HEK293 (cell line): ENCODE measurements around the gene GCFC2.
A peak's percentile ranks its signal among the peaks of the same experiment; 100 is the strongest.

Experiments
- CTCF ChIA-PET: fragments of 350-600 bp; formaldehyde crosslinking; extraction: SDS; loops from one replicate; lab custom pipeline; 2021; ENCODE audit warnings: antibody characterized with exemption; lab: Yijun Ruan, JAX
- POLR2A ChIA-PET: fragments of 300-600 bp; formaldehyde crosslinking; extraction: SDS; loops from one replicate; lab custom pipeline; 2020; ENCODE audit warnings: antibody characterized with exemption, inconsistent platforms; lab: Yijun Ruan, JAX
- H3K27ac ChIP-seq: fragments of 200-500 bp; sonication (Bioruptor generic); 2 replicates; pipeline ENCODE4 v1.5.1; 2014; ENCODE audit warnings: low read depth, low read length, control low read depth, inconsistent platforms; ENCODE audit errors: extremely low read depth
- H3K36me3 ChIP-seq, 2 experiments: fragments of 200-500 bp in 1 of 2; sonication (Bioruptor generic) in 1 of 2; 1 replicate in 1 of 2; 2 replicates in 1 of 2; pipeline ENCODE4 v1.5.1; 2014 to 2017; ENCODE audit warnings: inconsistent platforms in 2 of 2, low read length in 2 of 2; ENCODE audit not compliant: control insufficient read depth in 2 of 2, insufficient read depth in 1 of 2
- H3K4me1 ChIP-seq: fragments of 200-500 bp; sonication (Bioruptor generic); 2 replicates; pipeline ENCODE4 v1.5.1; 2014; ENCODE audit warnings: mild to moderate bottlenecking, low read length, inconsistent platforms; ENCODE audit not compliant: control insufficient read depth, insufficient read depth
- H3K4me3 ChIP-seq: 2 replicates; pipeline ENCODE4 v1.5.1; 2011; ENCODE audit warnings: low read depth, mild to moderate bottlenecking, control low read depth, low read length, moderate library complexity
- H3K9me3 ChIP-seq: fragments of 200-500 bp; sonication (Bioruptor generic); 2 replicates; pipeline ENCODE4 v1.5.1; 2014; ENCODE audit warnings: low read depth, low read length, inconsistent platforms; ENCODE audit not compliant: control insufficient read depth, insufficient read depth
- KLF8 ChIP-seq: fragments of 450-650 bp; formaldehyde crosslinking; IDR thresholded peaks from 2 replicates; pipeline ENCODE4 v1.5.1; 2016; ENCODE audit warnings: missing biosample characterization, missing genetic modification characterization
- OSR2 ChIP-seq: fragments of 450-650 bp; formaldehyde crosslinking; IDR thresholded peaks from 2 replicates; pipeline ENCODE4 v1.5.1; 2016; ENCODE audit warnings: missing biosample characterization, missing genetic modification characterization
- PRDM1 ChIP-seq: fragments of 450-650 bp; formaldehyde crosslinking; IDR thresholded peaks from 2 replicates; pipeline ENCODE4; 2016; ENCODE audit warnings: missing biosample characterization, missing genetic modification characterization
- PRDM2 ChIP-seq: fragments of 450-650 bp; formaldehyde crosslinking; IDR thresholded peaks from 2 replicates; pipeline ENCODE4 v1.5.1; 2016; ENCODE audit warnings: missing biosample characterization, missing genetic modification characterization, borderline replicate concordance
- PRDM6 ChIP-seq: fragments of 450-650 bp; formaldehyde crosslinking; IDR thresholded peaks from 2 replicates; pipeline ENCODE4 v1.5.1; 2017; ENCODE audit warnings: missing biosample characterization, missing genetic modification characterization
- TRIM28 ChIP-seq: IDR thresholded peaks from 2 replicates; pipeline ENCODE4 v1.6.1; 2011; ENCODE audit warnings: low read length, control low read depth, borderline replicate concordance
- YY2 ChIP-seq: fragments of 450-650 bp; formaldehyde crosslinking; IDR thresholded peaks from 2 replicates; pipeline ENCODE4 v1.5.1; 2016; ENCODE audit warnings: missing biosample characterization, missing genetic modification characterization
- ZBTB10 ChIP-seq: fragments of 450-650 bp; formaldehyde crosslinking; IDR thresholded peaks from 2 replicates; pipeline ENCODE4 v1.5.1; 2016; ENCODE audit warnings: missing biosample characterization, missing genetic modification characterization
- ZBTB8A ChIP-seq: fragments of 450-650 bp; formaldehyde crosslinking; IDR thresholded peaks from 2 replicates; pipeline ENCODE4 v1.5.1; 2016; ENCODE audit warnings: missing biosample characterization, missing genetic modification characterization
- ZFP41 ChIP-seq: fragments of 450-650 bp; formaldehyde crosslinking; IDR thresholded peaks from 2 replicates; pipeline ENCODE4 v1.5.1; 2016; ENCODE audit warnings: missing biosample characterization, missing genetic modification characterization, borderline replicate concordance
- ZNF140 ChIP-seq: fragments of 450-650 bp; formaldehyde crosslinking; IDR thresholded peaks from 2 replicates; pipeline ENCODE4 v1.5.1; 2016; ENCODE audit warnings: missing biosample characterization, missing genetic modification characterization
- ZNF148 ChIP-seq: fragments of 450-650 bp; formaldehyde crosslinking; IDR thresholded peaks from 2 replicates; pipeline ENCODE4 v1.5.0; 2017; ENCODE audit warnings: missing biosample characterization, missing genetic modification characterization, borderline replicate concordance
- ZNF16 ChIP-seq: fragments of 450-650 bp; formaldehyde crosslinking; IDR thresholded peaks from 2 replicates; pipeline ENCODE4 v1.5.1; 2016; ENCODE audit warnings: low read depth, missing biosample characterization, missing genetic modification characterization
- ZNF239 ChIP-seq: fragments of 450-650 bp; formaldehyde crosslinking; IDR thresholded peaks from 2 replicates; pipeline ENCODE4 v1.5.1; 2016; ENCODE audit warnings: missing biosample characterization, missing genetic modification characterization
- ZNF350 ChIP-seq: fragments of 450-650 bp; formaldehyde crosslinking; IDR thresholded peaks from 2 replicates; pipeline ENCODE4 v1.5.0; 2017; ENCODE audit warnings: missing biosample characterization, mild to moderate bottlenecking, missing genetic modification characterization
- ZNF426 ChIP-seq: fragments of 450-650 bp; formaldehyde crosslinking; IDR thresholded peaks from 2 replicates; pipeline ENCODE4 v1.5.1; 2017; ENCODE audit warnings: missing biosample characterization, missing genetic modification characterization, mild to moderate bottlenecking, inconsistent platforms, moderate library complexity
- ZNF530 ChIP-seq: fragments of 450-650 bp; formaldehyde crosslinking; IDR thresholded peaks from 2 replicates; pipeline ENCODE4 v1.5.1; 2016; ENCODE audit warnings: low read depth, missing biosample characterization, missing genetic modification characterization
- ZNF544 ChIP-seq: fragments of 450-650 bp; formaldehyde crosslinking; IDR thresholded peaks from 2 replicates; pipeline ENCODE4 v1.5.0; 2017; ENCODE audit warnings: missing biosample characterization, missing genetic modification characterization
- ZNF580 ChIP-seq: fragments of 450-650 bp; formaldehyde crosslinking; IDR thresholded peaks from 2 replicates; pipeline ENCODE4 v1.5.1; 2016; ENCODE audit warnings: missing biosample characterization, missing genetic modification characterization
- ZNF677 ChIP-seq: fragments of 450-650 bp; IDR thresholded peaks from 2 replicates; pipeline ENCODE4 v1.5.0; 2018; ENCODE audit warnings: missing biosample characterization, mild to moderate bottlenecking, missing genetic modification characterization, moderate library complexity
- ZNF747 ChIP-seq: fragments of 450-650 bp; formaldehyde crosslinking; IDR thresholded peaks from 2 replicates; pipeline ENCODE4 v1.5.1; 2016; ENCODE audit warnings: missing biosample characterization, missing genetic modification characterization
- ZNF777 ChIP-seq: fragments of 450-650 bp; formaldehyde crosslinking; IDR thresholded peaks from 2 replicates; pipeline ENCODE4 v1.5.1; 2017; ENCODE audit warnings: missing biosample characterization, missing genetic modification characterization, borderline replicate concordance

Gene GCFC2

GRCh38 chr2:75703589-75704287, 7.0 kb downstream of the GCFC2 start:
- POLR2A ChIA-PET: no interaction called here
- no peak overlapping the region for H3K4me3 ChIP-seq
- H3K9me3 ChIP-seq: no peaks in the 10 kb centered on the region
- no peak overlapping the region for H3K27ac ChIP-seq
- TF ChIP-seq ZFP41 (no peak), ZNF580 (no peak), ZNF239 (tag by site-specific recombination) (no peak), ZNF148 (no peak), OSR2 (tag by site-specific recombination) (0 out of 2 replicates have a peak, but pooled peaks have one; percentile 31), ZNF16 (tag by site-specific recombination) (no peak), KLF8 (0 out of 2 replicates have a peak, but pooled peaks have one; percentile 24), ZNF426 (no peak), ZNF350 (tag by site-specific recombination) (no peak), ZNF747 (no peak), PRDM6 (tag by site-specific recombination) (peak; percentile 83), ZBTB8A (tag by site-specific recombination) (no peak)
- CTCF ChIA-PET: no interaction called here
- H3K36me3 ChIP-seq: peaks cover 43 to 71% of the 10 kb centered on the region in 2 experiments
- 0 out of 2 replicates have a peak, but pooled peaks cover 3% of the 10 kb centered on the region for H3K4me1 ChIP-seq

GRCh38 chr2:75702593-75702992, 8.1 kb downstream of the GCFC2 start:
- ChIA-PET CTCF (no interaction called here), POLR2A (no interaction called here)
- Histone ChIP-seq H3K4me3 (no peak overlapping the region), H3K27ac (no peak overlapping the region), H3K4me1 (0 out of 2 replicates have a peak, but pooled peaks cover 3% of the 10 kb centered on the region), H3K36me3 (peaks cover 47 to 82% of the 10 kb centered on the region in 2 experiments), H3K9me3 (no peaks in the 10 kb centered on the region)
- TF ChIP-seq ZNF544 (no peak), PRDM1 (tag by site-specific recombination) (no peak), ZNF530 (tag by site-specific recombination) (no peak), PRDM2 (no peak), ZNF580 (no peak), TRIM28 (no peak), ZNF777 (tag by site-specific recombination) (no peak), ZNF140 (tag by site-specific recombination) (no peak), YY2 (tag by site-specific recombination) (no peak), ZBTB10 (tag by site-specific recombination) (no peak), ZNF677 (tag by site-specific recombination) (no peak)
